Naive B cell (primary cell): ENCODE results near the gene NDRG2. TPM values are rescaled to one million over a fixed set of nuclear protein-coding genes. Genes with fewer than 3 reads are reported as not detected.

ENCODE experiments used
- ATAC-seq, 2 donors: fragments of 150-1000 bp; cut with Tn5 transposase; 2 replicates each; pipeline ENCODE4 v1.10.0; 2021; ENCODE audit warnings: low read depth in 2 of 2, mild to moderate bottlenecking in 2 of 2, moderate library complexity in 2 of 2
- DNase-seq: peaks from one replicate; pipeline ENCODE4 v3.0.0; 2022
- H3K27ac Mint-ChIP-seq, 6 donors: one replicate each; pipeline ENCODE4 v1.8.0; 2020 to 2022; ENCODE audit warnings: mild to moderate bottlenecking in 6 of 6, mixed read lengths in 6 of 6, moderate library complexity in 5 of 6, inconsistent platforms in 2 of 6
- H3K27me3 Mint-ChIP-seq, 3 donors: one replicate each; pipeline ENCODE4 v1.8.0; 2021 to 2022; ENCODE audit warnings: mixed read lengths in 3 of 3, mild to moderate bottlenecking in 1 of 3
- H3K36me3 Mint-ChIP-seq, 2 donors: one replicate each; pipeline ENCODE4 v1.8.0; 2020 to 2022; ENCODE audit warnings: mixed read lengths in 2 of 2, inconsistent platforms in 1 of 2, mild to moderate bottlenecking in 1 of 2
- H3K4me1 Mint-ChIP-seq, 3 donors: one replicate each; pipeline ENCODE4 v1.8.0; 2020 to 2022; ENCODE audit warnings: mixed read lengths in 3 of 3, inconsistent platforms in 1 of 3, mild to moderate bottlenecking in 1 of 3, moderate library complexity in 1 of 3
- H3K4me3 Mint-ChIP-seq, 8 donors: one replicate each; pipeline ENCODE4 v1.8.0; 2020 to 2022; ENCODE audit warnings: mild to moderate bottlenecking in 8 of 8, mixed read lengths in 8 of 8, moderate library complexity in 8 of 8, inconsistent platforms in 2 of 8
- H3K9me3 Mint-ChIP-seq, 7 donors: one replicate each; pipeline ENCODE4 v1.8.0; 2020 to 2022; ENCODE audit warnings: mixed read lengths in 7 of 7, mild to moderate bottlenecking in 5 of 7, inconsistent platforms in 2 of 7, moderate library complexity in 1 of 7
- polyA plus RNA-seq, 6 donors: library from polyadenylated mRNA; unstranded; fragments of 300-500 nt; fragmentation: Illumina TruSeq; gene quantifications; one replicate each; pipeline ENCODE4 v1.2.3, GENCODE V29; 2021; ENCODE audit warnings: low read depth in 6 of 6

NDRG2 gene
- polyA plus RNA-seq, result 1 to 10 TPM; 5.7 to 9.8 (median 7.1) TPM

DNA sequence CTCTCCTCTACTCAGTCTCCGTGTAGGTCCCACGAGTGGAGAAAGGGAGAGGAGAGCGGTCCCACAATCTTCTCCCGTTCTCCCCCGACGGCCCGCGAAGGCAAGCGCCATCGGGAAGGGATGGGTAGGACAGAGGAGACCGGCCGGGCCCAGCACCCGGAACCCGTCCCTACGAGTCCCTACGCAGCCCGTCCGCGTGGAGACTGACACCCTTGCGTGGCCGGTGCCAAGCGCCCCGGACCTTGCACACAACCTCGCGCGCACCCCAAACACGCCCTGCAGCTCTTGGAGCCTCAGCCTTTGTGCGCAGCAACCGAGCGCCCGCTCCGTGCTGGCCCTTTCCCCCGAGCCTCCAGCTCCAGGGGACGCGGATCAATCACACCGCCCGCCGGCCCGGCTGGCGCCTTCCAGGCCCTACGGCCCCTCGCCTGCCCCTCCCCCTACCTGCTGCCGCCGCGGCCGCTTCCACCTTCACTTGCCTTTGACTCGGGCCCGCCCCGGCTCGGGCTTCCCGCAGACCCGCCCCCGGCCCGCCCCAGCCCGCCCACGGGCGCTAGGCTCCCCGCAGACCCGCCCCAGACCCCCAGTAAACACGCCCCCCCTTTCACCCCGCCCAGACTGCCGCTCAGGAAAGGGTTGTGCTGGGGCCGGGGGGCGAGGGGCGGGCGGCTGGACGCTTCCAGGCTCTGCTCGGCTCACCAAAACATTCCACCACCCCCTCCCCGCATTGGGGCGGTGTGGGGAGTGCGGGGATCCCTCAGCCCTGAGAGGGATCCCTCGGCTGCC is at the start of gene NDRG2:
TSS of gene NDRG2 (minus strand) at position 477 of the 786 bp plus-strand sequence. CDS start 1,746 bp downstream, outside the sequence.
- H3K27me3 Mint-ChIP-seq, result peaks cover 11 to 37% (median 17%) of the 10 kb centered on the region in 3 donors
- peaks cover 21 to 29% (median 25%) of the 10 kb centered on the region in 3 donors for H3K4me1 Mint-ChIP-seq
- ATAC-seq, result peak; percentile 92 to 93

DNA sequence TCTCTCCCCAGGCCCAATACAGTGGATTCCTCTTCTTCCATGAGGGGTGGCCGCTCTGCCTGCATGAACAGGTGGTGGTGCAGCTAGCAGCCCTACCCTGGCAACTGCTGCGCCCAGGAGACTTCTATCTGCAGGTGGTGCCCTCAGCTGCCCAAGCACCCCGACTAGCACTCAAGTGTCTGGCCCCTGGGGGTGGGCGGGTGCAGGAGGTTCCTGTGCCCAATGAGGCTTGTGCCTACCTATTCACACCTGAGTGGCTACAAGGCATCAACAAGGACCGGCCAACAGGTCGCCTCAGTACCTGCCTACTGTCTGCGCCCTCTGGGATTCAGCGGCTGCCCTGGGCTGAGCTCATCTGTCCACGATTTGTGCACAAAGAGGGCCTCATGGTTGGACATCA is 49.1 kb upstream of the NDRG2 start:
- H3K27ac Mint-ChIP-seq, result peak overlapping the region in 1 of 6 donors; percentile 63

More for the DNA sequence above, at the start of gene NDRG2:
- DNase-seq, result peak; percentile 64
- Mint-ChIP-seq H3K27ac (peak within 1 kb of the TSS in 4 of 6 donors; percentile 20 to 65 (median 55)), H3K9me3 (no peaks in the 10 kb centered on the region), H3K4me3 (peak within 1 kb of the TSS; percentile 88 to 95 (median 92)), H3K36me3 (no peaks in the 10 kb centered on the region)

DNA sequence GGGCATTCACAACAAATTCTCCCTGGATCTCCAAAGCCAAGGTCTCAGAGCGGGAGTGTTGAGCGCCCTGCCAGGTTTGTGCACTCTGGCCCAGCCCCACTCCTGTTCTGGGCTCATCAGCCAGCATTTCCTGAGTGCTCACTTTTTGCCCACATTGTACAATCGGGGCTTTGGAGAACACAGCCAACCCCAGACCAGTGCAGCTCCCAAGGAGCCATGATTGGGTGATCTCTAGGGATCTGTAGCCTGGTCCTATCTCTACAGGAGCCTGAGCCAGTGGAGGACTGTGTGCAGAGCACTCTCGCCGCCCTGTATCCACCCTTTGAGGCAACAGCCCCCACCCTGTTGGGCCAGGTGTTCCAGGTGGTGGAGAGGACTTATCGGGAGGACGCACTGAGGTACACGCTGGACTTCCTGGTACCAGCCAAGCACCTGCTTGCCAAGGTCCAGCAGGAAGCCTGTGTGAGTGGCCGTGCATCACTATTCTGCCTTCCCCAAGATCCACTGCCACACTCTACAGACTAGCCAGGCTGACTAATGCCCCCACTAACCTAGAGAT is 48.0 kb upstream of the NDRG2 start:
- H3K36me3 Mint-ChIP-seq, result no peaks in the 10 kb centered on the region
- H3K27ac Mint-ChIP-seq, result peak overlapping the region in 1 of 6 donors; percentile 83
- H3K4me1 Mint-ChIP-seq, result peaks cover 42 to 44% (median 42%) of the 10 kb centered on the region in 3 donors
- H3K27me3 Mint-ChIP-seq, result peaks cover 4 to 44% (median 29%) of the 10 kb centered on the region in 3 donors
- H3K9me3 Mint-ChIP-seq, result no peaks in the 10 kb centered on the region
- DNase-seq (no peak), ATAC-seq (no peak)
- peak overlapping the region in 6 of 8 donors; percentile 85 to 95 (median 92) for H3K4me3 Mint-ChIP-seq

More for the DNA sequence above, 49.1 kb upstream of the NDRG2 start:
- no peak for ATAC-seq
- DNase-seq, result no peak
- Mint-ChIP-seq H3K9me3 (no peaks in the 10 kb centered on the region), H3K27me3 (peaks cover 0 to 35% (median 21%) of the 10 kb centered on the region in 3 donors), H3K4me1 (peaks cover 36 to 39% (median 37%) of the 10 kb centered on the region in 3 donors), H3K4me3 (peak overlapping the region in 4 of 8 donors; percentile 3 to 59 (median 30)), H3K36me3 (no peaks in the 10 kb centered on the region)

DNA sequence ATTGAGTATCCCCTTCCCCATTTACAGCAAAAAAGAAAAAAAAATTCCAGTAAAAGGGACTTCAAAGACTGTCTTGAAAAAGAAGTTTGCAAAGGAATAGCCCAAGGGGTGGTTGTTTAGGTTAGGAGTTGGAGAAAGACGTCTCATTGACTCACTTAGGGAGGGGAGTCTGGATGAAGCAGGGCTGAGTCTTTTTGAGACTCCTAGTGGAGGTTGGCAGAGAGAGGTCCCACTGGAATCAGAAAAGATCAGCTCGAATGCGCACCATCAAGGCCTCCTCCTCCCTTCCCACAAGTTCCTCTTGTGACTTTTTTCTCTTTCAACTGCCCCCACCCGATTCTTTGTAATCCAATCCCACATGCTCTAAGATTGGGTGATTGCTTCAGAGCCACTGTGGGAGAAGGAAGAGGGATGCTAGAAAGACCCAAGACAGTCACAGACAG is 47.2 kb upstream of the NDRG2 start:
- Mint-ChIP-seq H3K27ac (peak overlapping the region in 1 of 6 donors; percentile 83), H3K4me1 (peaks cover 39 to 42% (median 39%) of the 10 kb centered on the region in 3 donors), H3K4me3 (peak overlapping the region in 7 of 8 donors; percentile 85 to 95 (median 91)), H3K36me3 (no peaks in the 10 kb centered on the region), H3K9me3 (no peaks in the 10 kb centered on the region), H3K27me3 (peaks cover 4 to 44% (median 29%) of the 10 kb centered on the region in 3 donors)
- DNase-seq (no peak), ATAC-seq (no peak)

DNA sequence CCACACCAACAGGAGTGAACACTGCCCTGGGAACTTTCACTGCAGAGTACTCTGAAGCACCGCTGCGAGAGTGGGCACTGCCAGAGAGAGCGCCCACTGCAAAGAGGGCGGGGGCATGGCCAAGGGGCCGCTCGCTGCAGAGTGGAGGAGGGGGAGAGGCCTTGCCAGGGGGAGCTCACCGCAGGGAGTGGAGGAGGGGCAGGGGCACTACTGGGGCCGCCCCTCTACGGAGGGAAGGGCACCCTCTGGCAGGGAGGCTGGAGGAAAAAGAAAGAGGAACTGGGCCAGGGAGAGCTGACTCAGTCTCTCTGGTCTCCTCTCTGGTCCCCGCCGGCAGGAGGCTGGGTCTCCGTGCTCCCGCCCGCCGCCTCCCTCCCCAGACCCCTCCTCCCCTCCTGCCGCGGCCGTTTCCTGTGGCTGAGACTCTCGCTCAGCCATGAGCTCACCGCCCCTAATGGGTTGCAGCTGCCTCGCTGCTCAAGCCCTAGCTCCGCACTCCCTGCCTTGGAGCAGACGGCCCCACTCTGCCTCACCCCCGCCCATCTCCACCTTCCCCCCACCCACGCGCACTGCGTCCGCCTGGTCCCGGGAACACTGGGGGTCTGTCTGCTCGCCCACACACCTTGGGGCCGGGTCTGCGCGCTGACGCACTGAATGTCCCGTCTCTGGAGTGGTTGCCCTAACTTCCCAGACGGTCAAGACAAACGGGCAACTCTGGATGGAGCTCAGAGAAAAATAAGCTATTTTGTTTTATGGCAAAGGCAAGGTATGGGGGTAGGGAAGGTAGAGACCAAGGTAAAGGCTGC is 46.6 kb upstream of the NDRG2 start:
- Mint-ChIP-seq H3K36me3 (no peaks in the 10 kb centered on the region), H3K27ac (peak overlapping the region in 4 of 6 donors; percentile 40 to 87 (median 67)), H3K4me3 (peak overlapping the region; percentile 85 to 95 (median 90)), H3K4me1 (peaks cover 39 to 42% (median 39%) of the 10 kb centered on the region in 3 donors), H3K9me3 (no peaks in the 10 kb centered on the region), H3K27me3 (peaks cover 9 to 44% (median 32%) of the 10 kb centered on the region in 3 donors)
- DNase-seq (peak; percentile 68), ATAC-seq (peak; percentile 56 to 70)

DNA sequence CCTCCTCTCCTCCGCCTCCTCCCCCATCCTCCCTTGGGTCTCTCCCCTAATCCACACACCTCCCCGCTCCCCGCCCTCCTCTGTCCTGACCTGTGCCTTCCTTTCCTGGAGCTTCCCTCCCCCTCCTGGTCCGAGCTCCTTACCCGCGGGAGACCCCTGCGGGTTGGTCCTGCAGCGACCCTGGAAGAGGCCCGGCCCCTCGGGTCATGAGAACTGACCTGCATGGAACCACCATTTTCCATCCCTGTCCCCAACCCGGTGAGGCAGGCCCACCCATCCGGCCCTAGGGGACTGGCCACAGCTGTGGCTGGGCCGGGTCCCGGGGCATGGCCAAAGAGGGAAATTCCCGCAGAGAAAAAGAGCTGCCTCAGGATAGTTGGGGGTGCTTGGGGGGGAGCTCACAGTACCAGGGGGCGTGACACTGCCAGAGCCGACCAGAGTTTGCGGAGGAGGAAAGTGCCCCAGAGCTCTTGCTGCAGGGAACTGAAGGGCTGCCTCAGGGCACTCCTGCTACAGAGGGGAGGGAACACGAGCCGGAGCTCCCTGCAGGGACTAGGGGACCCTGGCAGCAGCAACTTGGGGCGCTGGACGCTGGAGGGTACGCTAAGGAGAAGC is 45.9 kb upstream of the NDRG2 start:
- peaks cover 39 to 42% (median 39%) of the 10 kb centered on the region in 3 donors for H3K4me1 Mint-ChIP-seq
- peak overlapping the region in 4 of 6 donors; percentile 19 to 87 (median 73) for H3K27ac Mint-ChIP-seq
- H3K27me3 Mint-ChIP-seq, result peaks cover 9 to 50% (median 39%) of the 10 kb centered on the region in 3 donors
- ATAC-seq (peak; percentile 26), DNase-seq (peak; percentile 18)
- peak overlapping the region; percentile 85 to 95 (median 90) for H3K4me3 Mint-ChIP-seq
- no peaks in the 10 kb centered on the region for H3K9me3 Mint-ChIP-seq
- no peaks in the 10 kb centered on the region for H3K36me3 Mint-ChIP-seq

DNA sequence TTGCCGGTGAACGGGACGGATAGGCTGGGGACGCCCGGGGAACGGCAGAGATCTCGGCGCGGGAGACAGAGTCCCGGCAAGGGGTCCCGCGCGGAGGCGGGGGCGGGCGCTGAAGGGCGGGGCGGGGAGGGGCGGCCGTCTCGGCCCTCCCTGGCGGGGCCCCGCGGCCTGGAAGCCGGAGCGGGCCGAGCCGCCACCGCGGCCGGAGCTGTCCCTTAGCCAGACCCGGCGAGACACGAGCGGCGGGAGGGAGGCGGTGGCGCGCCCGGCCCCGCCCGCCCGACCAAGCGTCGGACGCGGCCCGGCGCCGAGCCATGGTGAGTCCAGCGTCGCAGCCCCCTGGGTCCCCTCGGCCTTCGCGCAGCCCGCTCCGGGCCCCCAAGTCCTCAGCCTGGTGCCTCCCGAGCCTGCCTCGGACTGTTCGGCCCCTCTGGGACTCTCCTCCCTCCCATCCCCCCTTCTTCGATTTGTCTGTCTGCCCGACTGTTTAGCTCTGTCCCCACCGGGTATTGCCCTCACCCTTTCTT is 45.3 kb upstream of the NDRG2 start, which contains the start of gene ARHGEF40:
TSS of gene ARHGEF40 (plus strand) at position 222 of the 527 bp plus-strand sequence. CDS start at position 315, 93 bp downstream.
- peak; percentile 19 for DNase-seq
- no peaks in the 10 kb centered on the region for H3K36me3 Mint-ChIP-seq
- peak; percentile 6 to 13 for ATAC-seq

DNA sequence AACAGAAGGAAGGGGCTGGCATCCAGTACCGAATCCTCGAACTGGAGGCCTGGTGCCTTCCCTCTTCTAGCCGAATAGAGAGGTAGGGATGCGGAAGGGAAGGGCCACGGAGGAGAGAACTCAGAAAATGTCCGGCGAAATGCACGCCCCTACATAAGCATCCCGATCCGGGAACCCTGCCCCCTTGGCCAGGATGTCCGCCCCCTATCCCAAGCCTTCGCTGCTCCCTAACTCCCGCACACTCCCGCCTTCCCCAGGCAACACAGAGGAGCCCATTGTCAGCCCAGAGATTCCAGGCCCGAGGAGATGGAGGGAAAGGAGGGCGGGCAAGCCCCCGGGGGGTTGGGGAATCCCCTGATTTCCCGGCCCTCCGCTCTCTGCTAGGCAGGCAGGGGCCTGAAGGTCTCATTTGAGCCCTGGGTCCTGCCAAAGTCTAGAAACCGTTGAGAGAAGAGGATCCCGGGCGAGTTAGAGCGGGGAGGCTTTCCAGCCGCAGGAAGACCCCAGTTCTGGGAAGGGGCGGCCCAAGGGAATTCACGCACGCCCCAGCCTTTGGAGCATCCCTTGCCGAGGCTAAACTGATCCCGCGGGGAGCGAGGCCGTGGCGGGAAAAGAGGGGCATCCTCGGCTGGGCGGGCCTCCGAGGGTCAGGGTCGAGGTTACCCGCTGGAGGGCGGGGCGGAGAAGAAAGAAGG is 44.7 kb upstream of the NDRG2 start:
- Mint-ChIP-seq H3K4me3 (peak overlapping the region; percentile 83 to 95 (median 90)), H3K27ac (peak overlapping the region in 5 of 6 donors; percentile 34 to 91 (median 47)), H3K36me3 (no peaks in the 10 kb centered on the region), H3K27me3 (peaks cover 9 to 58% (median 45%) of the 10 kb centered on the region in 3 donors), H3K9me3 (no peaks in the 10 kb centered on the region), H3K4me1 (peaks cover 39 to 42% (median 39%) of the 10 kb centered on the region in 3 donors)
- ATAC-seq (peak; percentile 14 to 25), DNase-seq (peak; percentile 22)

More for the DNA sequence above, 45.3 kb upstream of the NDRG2 start, which contains the start of gene ARHGEF40:
- peak within 1 kb of the TSS; percentile 85 to 95 (median 92) for H3K4me3 Mint-ChIP-seq
- peak within 1 kb of the TSS in 5 of 6 donors; percentile 34 to 91 (median 87) for H3K27ac Mint-ChIP-seq
- peaks cover 39 to 42% (median 39%) of the 10 kb centered on the region in 3 donors for H3K4me1 Mint-ChIP-seq
- H3K27me3 Mint-ChIP-seq, result peaks cover 9 to 56% (median 45%) of the 10 kb centered on the region in 3 donors
- H3K9me3 Mint-ChIP-seq, result no peaks in the 10 kb centered on the region

DNA sequence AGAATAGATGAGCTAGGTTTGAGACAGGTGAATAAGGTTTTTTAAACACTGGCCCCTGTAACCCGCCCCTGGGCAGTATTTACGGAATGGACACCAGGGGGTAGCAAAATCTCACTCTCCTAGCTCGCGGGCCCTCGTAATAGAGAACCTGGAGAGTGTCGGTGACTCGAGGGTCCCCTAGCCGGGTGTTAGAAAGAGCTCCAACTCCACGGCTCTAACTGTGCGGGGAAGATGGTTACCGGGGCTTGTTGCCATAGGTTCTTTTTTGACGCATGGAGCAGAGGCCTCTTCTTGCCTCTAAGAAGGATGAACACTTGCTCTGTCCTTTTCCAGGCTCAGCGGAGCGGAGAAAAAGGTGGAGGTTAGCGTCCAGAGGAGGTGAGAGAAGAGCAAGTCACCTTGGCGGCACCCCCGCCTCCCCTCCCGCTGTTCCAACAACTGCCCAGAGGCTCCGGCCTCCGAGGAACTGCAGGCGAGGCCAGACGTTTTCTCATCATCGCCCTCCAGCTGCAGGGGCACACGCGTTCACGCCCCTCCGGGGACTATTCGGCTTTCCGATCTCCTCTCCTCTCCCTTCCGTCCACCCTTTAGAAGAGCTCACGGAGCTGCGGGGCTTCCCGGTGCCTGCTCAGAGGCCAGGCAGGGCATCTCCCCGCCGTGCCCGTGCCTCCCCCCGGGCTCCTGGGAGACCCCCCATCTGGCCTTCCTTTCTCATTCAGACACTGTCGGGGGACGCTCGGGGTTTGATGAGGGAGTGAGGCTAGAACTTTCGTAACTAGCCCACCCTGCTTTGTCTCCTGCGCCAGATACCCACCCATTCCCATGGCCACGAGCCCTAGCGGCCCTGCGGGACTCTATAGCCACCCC is 43.9 kb upstream of the NDRG2 start:
- Mint-ChIP-seq H3K27ac (peak overlapping the region in 2 of 6 donors; percentile 47 to 90), H3K4me1 (peaks cover 39 to 42% (median 39%) of the 10 kb centered on the region in 3 donors), H3K9me3 (no peaks in the 10 kb centered on the region), H3K36me3 (no peaks in the 10 kb centered on the region), H3K4me3 (peak overlapping the region; percentile 83 to 95 (median 90)), H3K27me3 (peaks cover 9 to 58% (median 43%) of the 10 kb centered on the region in 3 donors)
- DNase-seq, result peak; percentile 60
- ATAC-seq, result peak; percentile 60 to 61

DNA sequence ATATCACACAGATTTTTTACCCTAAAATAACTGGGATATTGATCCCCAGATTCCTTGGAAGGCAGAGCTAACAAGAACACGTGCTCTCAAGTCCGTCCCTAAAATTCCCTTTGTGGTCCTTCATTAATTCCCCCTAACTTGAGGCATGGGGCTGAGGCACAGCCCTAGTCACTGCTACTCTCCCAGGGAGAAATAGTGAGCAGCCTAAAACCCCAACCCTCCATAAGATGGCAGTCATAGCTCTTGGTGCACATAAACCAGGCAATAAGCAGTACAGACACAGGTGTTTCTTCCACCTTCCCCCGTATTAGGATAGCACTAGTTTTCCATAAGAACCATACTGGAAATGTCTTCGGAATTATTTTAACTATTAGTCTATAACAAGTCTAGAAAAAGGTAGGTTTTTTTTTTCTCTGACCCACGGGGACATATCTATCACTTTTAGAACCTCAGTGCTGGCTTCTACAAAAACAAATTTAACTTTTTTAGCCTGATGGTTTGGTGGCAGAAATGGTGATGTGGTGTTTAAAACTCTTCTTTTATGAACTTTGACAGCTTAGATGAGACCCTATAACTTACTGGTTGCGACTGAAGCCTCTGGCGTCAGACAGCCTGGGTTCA is 42.1 kb upstream of the NDRG2 start:
- no peak for DNase-seq
- Mint-ChIP-seq H3K27ac (peak overlapping the region in 1 of 6 donors; percentile 52), H3K4me3 (peak overlapping the region in 1 of 8 donors; percentile 12), H3K4me1 (peaks cover 31 to 34% (median 32%) of the 10 kb centered on the region in 3 donors), H3K27me3 (peaks cover 14 to 59% (median 35%) of the 10 kb centered on the region in 3 donors), H3K9me3 (no peaks in the 10 kb centered on the region), H3K36me3 (no peaks in the 10 kb centered on the region)
- ATAC-seq, result no peak
